MM.1S (cell line): ENCODE data around the gene MRPL53.

ENCODE experiments used
- EZH2 ChIP-seq: fragments of 300-600 bp; sonication (generic); optimal IDR thresholded peaks from 2 replicates; pipeline ENCODE3; 2017; ENCODE audit warnings: low read depth, mild to moderate bottlenecking, antibody characterized with exemption, low read length, mixed read lengths
- EZH2phosphoT487 ChIP-seq: fragments of 300-600 bp; sonication (generic); IDR thresholded peaks from 2 replicates; pipeline ENCODE4 v1.6.1; 2018; ENCODE audit warnings: antibody characterized with exemption, low read length
- TF ChIP-seq, protein P1 (sequence below): fragments of 300-600 bp; sonication (generic); IDR thresholded peaks from 2 replicates; pipeline ENCODE4 v1.5.1; 2016; ENCODE audit warnings: antibody characterized with exemption, low read length, mixed read lengths

- TF ChIP-seq, protein P1, sequence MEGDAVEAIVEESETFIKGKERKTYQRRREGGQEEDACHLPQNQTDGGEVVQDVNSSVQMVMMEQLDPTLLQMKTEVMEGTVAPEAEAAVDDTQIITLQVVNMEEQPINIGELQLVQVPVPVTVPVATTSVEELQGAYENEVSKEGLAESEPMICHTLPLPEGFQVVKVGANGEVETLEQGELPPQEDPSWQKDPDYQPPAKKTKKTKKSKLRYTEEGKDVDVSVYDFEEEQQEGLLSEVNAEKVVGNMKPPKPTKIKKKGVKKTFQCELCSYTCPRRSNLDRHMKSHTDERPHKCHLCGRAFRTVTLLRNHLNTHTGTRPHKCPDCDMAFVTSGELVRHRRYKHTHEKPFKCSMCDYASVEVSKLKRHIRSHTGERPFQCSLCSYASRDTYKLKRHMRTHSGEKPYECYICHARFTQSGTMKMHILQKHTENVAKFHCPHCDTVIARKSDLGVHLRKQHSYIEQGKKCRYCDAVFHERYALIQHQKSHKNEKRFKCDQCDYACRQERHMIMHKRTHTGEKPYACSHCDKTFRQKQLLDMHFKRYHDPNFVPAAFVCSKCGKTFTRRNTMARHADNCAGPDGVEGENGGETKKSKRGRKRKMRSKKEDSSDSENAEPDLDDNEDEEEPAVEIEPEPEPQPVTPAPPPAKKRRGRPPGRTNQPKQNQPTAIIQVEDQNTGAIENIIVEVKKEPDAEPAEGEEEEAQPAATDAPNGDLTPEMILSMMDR, result no peak
- TF ChIP-seq EZH2 (no peak), EZH2phosphoT487 (no peak)
Measured at GRCh38 chr2:74450570-74451190, 21.8 kb downstream of the MRPL53 start.
